Endothelial cell (in vitro differentiated cells): ENCODE measurements around the gene C4B. TPM values are rescaled to one million over a fixed set of nuclear protein-coding genes. Genes with fewer than 3 reads are reported as not detected.

ENCODE experiments used
- total RNA-seq: library from RNA; stranded (reverse); fragmentation: NEBNext Ultra II Directional; extraction: Animal tissue kit (Norgen Biotek cat#: 25700); gene quantifications from one replicate; pipeline ENCODE4 v1.2.1, GENCODE V29; 2021; ENCODE audit not compliant: unreplicated experiment

Gene C4B
- total RNA-seq, 1 donor from 2014 or later = 4.6 TPM

Other genes with a start within 250 kb of the C4B start
- gene VWA7, start 237.5 kb upstream of the C4B start, total RNA-seq = 0.74 TPM
- gene VARS1, start 219.0 kb upstream of the C4B start, total RNA-seq = 53.0 TPM
- 57.1 TPM for gene LSM2, start 207.8 kb upstream of the C4B start, total RNA-seq
- gene HSPA1L, start 199.5 kb upstream of the C4B start, total RNA-seq = 0.82 TPM
- 27.2 TPM for gene HSPA1A, start 199.3 kb upstream of the C4B start, total RNA-seq
- gene HSPA1B, start 187.1 kb upstream of the C4B start, total RNA-seq = 19.8 TPM
- gene NEU1, start 152.0 kb upstream of the C4B start, total RNA-seq = 31.9 TPM
- 1.6 TPM for gene SLC44A4, start 135.8 kb upstream of the C4B start, total RNA-seq
- 53.4 TPM for gene EHMT2, start 117.1 kb upstream of the C4B start, total RNA-seq
- 9.0 TPM for gene ZBTB12, start 112.7 kb upstream of the C4B start, total RNA-seq
- gene C2, start 87.1 kb upstream of the C4B start, total RNA-seq = 0.82 TPM
- not detected for gene CFB, start 68.7 kb upstream of the C4B start, total RNA-seq
- 47.8 TPM for gene NELFE, start 55.8 kb upstream of the C4B start, total RNA-seq
- 63.4 TPM for gene SKIC2, start 55.6 kb upstream of the C4B start, total RNA-seq
- 12.6 TPM for gene DXO, start 42.7 kb upstream of the C4B start, total RNA-seq
- gene C4A, start 32.7 kb upstream of the C4B start, total RNA-seq = 6.1 TPM
- gene CYP21A2, start 23.6 kb downstream of the C4B start, total RNA-seq = 0.44 TPM
- 7.5 TPM for gene TNXB, start 94.5 kb downstream of the C4B start, total RNA-seq
- gene ATF6B, start 113.5 kb downstream of the C4B start, total RNA-seq = 72.9 TPM
- gene FKBPL, start 115.5 kb downstream of the C4B start, total RNA-seq = 5.2 TPM
- 2.1 TPM for gene PRRT1, start 137.1 kb downstream of the C4B start, total RNA-seq
- gene PPT2, start 139.3 kb downstream of the C4B start, total RNA-seq = 44.4 TPM
- 37.4 TPM for gene EGFL8, start 149.8 kb downstream of the C4B start, total RNA-seq
- gene AGPAT1, start 161.3 kb downstream of the C4B start, total RNA-seq = 93.3 TPM
- gene RNF5, start 163.6 kb downstream of the C4B start, total RNA-seq = 44.4 TPM
- 42.2 TPM for gene AGER, start 169.5 kb downstream of the C4B start, total RNA-seq
- 308 TPM for gene PBX2, start 175.4 kb downstream of the C4B start, total RNA-seq
- 49.0 TPM for gene GPSM3, start 177.8 kb downstream of the C4B start, total RNA-seq
- gene NOTCH4, start 209.3 kb downstream of the C4B start, total RNA-seq = 151 TPM